ENCODE results near the gene IMMP2L. TPM values are rescaled to one million over a fixed set of nuclear protein-coding genes. Genes with fewer than 3 reads are reported as not detected.
"Not testable (repeated sequence)": the region's sequence is repeated elsewhere in the genome, so short reads cannot be mapped to it uniquely, and the experiment has no call there.

The IMMP2L gene
- polyA plus RNA-seq, 4 donors, result 42.7 to 49.8 (median 45.0) TPM

GRCh38 chr7:111091593-111092358 is 470.5 kb downstream of the IMMP2L start:
- no peak for DNase-seq (ENCODE audit: low read depth in 4 of 4, low spot score in 3 of 4)

- no peak for DNase-seq (ENCODE audit: low read depth in 4 of 4, low spot score in 3 of 4)
These were observed 471.4 kb downstream of the IMMP2L start, which contains the start of gene LRRN3 for GRCh38 chr7:111090846-111091245. TSS of gene LRRN3 (plus strand) at chr7:111091127. CDS start at chr7:111122773, 31,646 bp downstream.

- DNase-seq (ENCODE audit: low read depth in 4 of 4, low spot score in 3 of 4), result peak in 1 of 4 donors; percentile 28
These were observed 472.4 kb downstream of the IMMP2L start for GRCh38 chr7:111089822-111090426.

GRCh38 chr7:111088328-111088727 is 474.0 kb downstream of the IMMP2L start:
- DNase-seq (ENCODE audit: low read depth in 4 of 4, low spot score in 3 of 4), result no peak

GRCh38 chr7:111086532-111086931 is 475.8 kb downstream of the IMMP2L start:
- no peak for DNase-seq (ENCODE audit: low read depth in 4 of 4, low spot score in 3 of 4)

- no peak for DNase-seq (ENCODE audit: low read depth in 4 of 4, low spot score in 3 of 4)
These were observed 476.9 kb downstream of the IMMP2L start for GRCh38 chr7:111085356-111085755.

- no peak for DNase-seq (ENCODE audit: low read depth in 4 of 4, low spot score in 3 of 4)
These were observed 478.9 kb downstream of the IMMP2L start for GRCh38 chr7:111083413-111083812.

GRCh38 chr7:111082351-111082750 is 479.9 kb downstream of the IMMP2L start:
- DNase-seq (ENCODE audit: low read depth in 4 of 4, low spot score in 3 of 4), result no peak

- no peak for DNase-seq (ENCODE audit: low read depth in 4 of 4, low spot score in 3 of 4)
These were observed 480.6 kb downstream of the IMMP2L start for GRCh38 chr7:111081546-111082267.

- no peak for DNase-seq (ENCODE audit: low read depth in 4 of 4, low spot score in 3 of 4)
These were observed 481.7 kb downstream of the IMMP2L start for GRCh38 chr7:111080495-111081105.

GRCh38 chr7:111077001-111077400 is 485.3 kb downstream of the IMMP2L start:
- DNase-seq (ENCODE audit: low read depth in 4 of 4, low spot score in 3 of 4), result no peak

- DNase-seq (ENCODE audit: low read depth in 4 of 4, low spot score in 3 of 4), result no peak
These were observed 486.1 kb downstream of the IMMP2L start for GRCh38 chr7:111076205-111076604.

GRCh38 chr7:111075498-111075897 is 486.8 kb downstream of the IMMP2L start:
- no peak for DNase-seq (ENCODE audit: low read depth in 4 of 4, low spot score in 3 of 4)

GRCh38 chr7:111074748-111075146 is 487.5 kb downstream of the IMMP2L start:
- no peak for DNase-seq (ENCODE audit: low read depth in 4 of 4, low spot score in 3 of 4)

GRCh38 chr7:111074071-111074747 is 488.1 kb downstream of the IMMP2L start:
- DNase-seq (ENCODE audit: low read depth in 4 of 4, low spot score in 3 of 4), result no peak

- not testable (repeated sequence) for DNase-seq (ENCODE audit: low read depth in 4 of 4, low spot score in 3 of 4)
These were observed 489.6 kb downstream of the IMMP2L start for GRCh38 chr7:111072658-111073057.

GRCh38 chr7:111071556-111071955 is 490.7 kb downstream of the IMMP2L start:
- no peak for DNase-seq (ENCODE audit: low read depth in 4 of 4, low spot score in 3 of 4)

GRCh38 chr7:111068618-111069017 is 493.7 kb downstream of the IMMP2L start:
- DNase-seq (ENCODE audit: low read depth in 4 of 4, low spot score in 3 of 4), result no peak

GRCh38 chr7:111067682-111068081 is 494.6 kb downstream of the IMMP2L start:
- DNase-seq (ENCODE audit: low read depth in 4 of 4, low spot score in 3 of 4), result no peak

- no peak for DNase-seq (ENCODE audit: low read depth in 4 of 4, low spot score in 3 of 4)
These were observed 495.0 kb downstream of the IMMP2L start for GRCh38 chr7:111067251-111067650.

All from right renal pelvis (tissue), 4 donors.